Activated B cell treated with CpG ODN at 0.5 μM for 24 hours (primary cell): ENCODE results near the gene CAD. TPM values are rescaled to one million over a fixed set of nuclear protein-coding genes. Genes with fewer than 3 reads are reported as not detected.

Experiments used
- ATAC-seq: fragments of 200-7000 bp; cut with Tn5 transposase; one replicate; pipeline ENCODE4 v1.10.0; 2021; ENCODE audit warnings: low read depth, mild to moderate bottlenecking, moderate library complexity
- CTCF ChIA-PET: fragments of 350-600 bp; sonication (Branson Sonifier 250); formaldehyde crosslinking; loops from one replicate; lab custom pipeline; 2021; ENCODE audit warnings: antibody characterized with exemption; lab: Charles Lee
- POLR2A ChIA-PET: fragments of 350-600 bp; sonication (Branson Sonifier 250); formaldehyde crosslinking; loops from one replicate; lab custom pipeline; 2021; ENCODE audit warnings: antibody characterized with exemption; lab: Charles Lee
- DNase-seq: peaks from one replicate; pipeline ENCODE4 v3.0.0; 2022
- H3K27ac Mint-ChIP-seq: one replicate; pipeline ENCODE4 v1.8.0; 2020; ENCODE audit warnings: mixed read lengths
- H3K27me3 Mint-ChIP-seq: one replicate; pipeline ENCODE4 v1.8.0; 2021; ENCODE audit warnings: mixed read lengths
- H3K36me3 Mint-ChIP-seq: one replicate; pipeline ENCODE4 v1.8.0; 2021; ENCODE audit warnings: low read depth, mixed read lengths
- H3K4me1 Mint-ChIP-seq: one replicate; pipeline ENCODE4 v1.8.0; 2021; ENCODE audit warnings: mixed read lengths
- H3K4me3 Mint-ChIP-seq: one replicate; pipeline ENCODE4 v1.8.0; 2020; ENCODE audit warnings: mild to moderate bottlenecking, mixed read lengths
- H3K9me3 Mint-ChIP-seq: one replicate; pipeline ENCODE4 v1.8.0; 2020; ENCODE audit warnings: mixed read lengths
- intact Hi-C: fragments of 100-400 bp; cut with micrococcal nuclease; formaldehyde crosslinking; loops from one replicate; pipeline ENCODE4 v1.15.1; 2024
- total RNA-seq: library from RNA; stranded (reverse); gene quantifications from 2 replicates; pipeline ENCODE4 v1.2.3, GENCODE V29; 2022
- TF ChIP-seq, protein P1 (sequence below): fragments of 200-600 bp; IDR thresholded peaks from one replicate; pipeline ENCODE4 v1.8.0; 2022; ENCODE audit warnings: antibody characterized with exemption, mild to moderate bottlenecking

Gene CAD
- total RNA-seq, 1 donor from 2014 or later, result 64.1 TPM

DNA sequence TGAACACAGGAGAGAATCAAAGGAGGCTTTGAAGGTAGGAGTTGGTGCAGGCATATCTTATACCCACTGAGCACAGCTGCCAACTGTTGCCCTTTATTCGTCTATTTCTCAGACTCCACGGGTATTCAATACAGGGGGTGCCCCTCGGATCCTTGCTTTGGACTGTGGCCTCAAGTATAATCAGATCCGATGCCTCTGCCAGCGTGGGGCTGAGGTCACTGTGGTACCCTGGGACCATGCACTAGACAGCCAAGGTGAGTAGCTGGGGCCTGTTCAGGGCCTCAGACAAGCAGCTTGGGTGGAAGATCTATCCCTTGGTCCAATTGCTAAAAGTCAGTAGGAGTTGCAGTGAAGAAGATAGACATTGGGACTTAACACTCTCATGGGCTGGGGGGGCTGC is 5.2 kb downstream of the CAD start:
- DNase-seq, result no peak
- Mint-ChIP-seq H3K27ac (no peak overlapping the region), H3K4me3 (no peak overlapping the region), H3K27me3 (no peaks in the 10 kb centered on the region), H3K4me1 (peaks cover 18% of the 10 kb centered on the region), H3K36me3 (peaks cover 73% of the 10 kb centered on the region), H3K9me3 (no peaks in the 10 kb centered on the region)
- TF ChIP-seq, protein P1, sequence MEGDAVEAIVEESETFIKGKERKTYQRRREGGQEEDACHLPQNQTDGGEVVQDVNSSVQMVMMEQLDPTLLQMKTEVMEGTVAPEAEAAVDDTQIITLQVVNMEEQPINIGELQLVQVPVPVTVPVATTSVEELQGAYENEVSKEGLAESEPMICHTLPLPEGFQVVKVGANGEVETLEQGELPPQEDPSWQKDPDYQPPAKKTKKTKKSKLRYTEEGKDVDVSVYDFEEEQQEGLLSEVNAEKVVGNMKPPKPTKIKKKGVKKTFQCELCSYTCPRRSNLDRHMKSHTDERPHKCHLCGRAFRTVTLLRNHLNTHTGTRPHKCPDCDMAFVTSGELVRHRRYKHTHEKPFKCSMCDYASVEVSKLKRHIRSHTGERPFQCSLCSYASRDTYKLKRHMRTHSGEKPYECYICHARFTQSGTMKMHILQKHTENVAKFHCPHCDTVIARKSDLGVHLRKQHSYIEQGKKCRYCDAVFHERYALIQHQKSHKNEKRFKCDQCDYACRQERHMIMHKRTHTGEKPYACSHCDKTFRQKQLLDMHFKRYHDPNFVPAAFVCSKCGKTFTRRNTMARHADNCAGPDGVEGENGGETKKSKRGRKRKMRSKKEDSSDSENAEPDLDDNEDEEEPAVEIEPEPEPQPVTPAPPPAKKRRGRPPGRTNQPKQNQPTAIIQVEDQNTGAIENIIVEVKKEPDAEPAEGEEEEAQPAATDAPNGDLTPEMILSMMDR, result no peak
- ATAC-seq, result no peak
- intact Hi-C loops, result no loop called here
- ChIA-PET POLR2A (no interaction called here), CTCF (no interaction called here)

DNA sequence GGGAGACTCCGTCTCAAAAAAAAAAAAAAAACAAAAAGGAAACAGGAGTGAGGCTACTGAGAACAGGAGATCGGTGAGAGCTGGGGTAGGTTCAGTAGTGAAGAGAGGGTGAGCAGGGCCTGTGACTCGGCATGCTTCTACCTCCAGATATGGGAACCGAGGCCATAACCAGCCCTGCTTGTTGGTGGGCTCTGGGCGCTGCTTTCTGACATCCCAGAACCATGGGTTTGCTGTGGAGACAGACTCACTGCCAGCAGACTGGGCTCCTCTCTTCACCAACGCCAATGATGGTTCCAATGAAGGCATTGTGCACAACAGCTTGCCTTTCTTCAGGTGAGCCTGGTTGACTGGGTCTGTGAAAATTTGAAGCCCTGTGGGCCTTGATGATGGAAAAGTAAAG is 6.2 kb downstream of the CAD start:
- H3K4me1 Mint-ChIP-seq, result peaks cover 8% of the 10 kb centered on the region
- intact Hi-C loops, result no loop called here
- peaks cover 81% of the 10 kb centered on the region for H3K36me3 Mint-ChIP-seq
- H3K27me3 Mint-ChIP-seq, result no peaks in the 10 kb centered on the region
- TF ChIP-seq, protein P1, result no peak
- ATAC-seq (no peak), DNase-seq (no peak)
- CTCF ChIA-PET, result no interaction called here
- H3K9me3 Mint-ChIP-seq, result no peaks in the 10 kb centered on the region
- no peak overlapping the region for H3K4me3 Mint-ChIP-seq
- H3K27ac Mint-ChIP-seq, result no peak overlapping the region
- POLR2A ChIA-PET, result interaction anchor here (0.7 kb wide), 1 partner anchor 30 kb away, joined by 5 read pairs; no protein-coding TSS in a partner anchor

DNA sequence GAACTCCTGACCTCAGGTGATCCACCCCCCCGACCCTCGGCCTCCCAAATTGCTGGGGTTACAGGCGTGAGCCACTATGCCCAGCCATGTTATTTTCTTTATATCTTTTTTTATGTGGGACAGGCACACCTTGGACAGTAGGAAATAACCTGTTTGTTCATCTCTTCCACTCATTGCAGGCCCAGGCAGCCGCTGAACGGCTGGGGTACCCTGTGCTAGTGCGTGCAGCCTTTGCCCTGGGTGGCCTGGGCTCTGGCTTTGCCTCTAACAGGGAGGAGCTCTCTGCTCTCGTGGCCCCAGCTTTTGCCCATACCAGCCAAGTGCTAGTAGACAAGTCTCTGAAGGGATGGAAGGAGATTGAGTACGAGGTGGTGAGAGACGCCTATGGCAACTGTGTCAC is 8.4 kb downstream of the CAD start:
- H3K9me3 Mint-ChIP-seq, result no peaks in the 10 kb centered on the region
- H3K27ac Mint-ChIP-seq, result no peak overlapping the region
- intact Hi-C loops, result no loop called here
- peaks cover 79% of the 10 kb centered on the region for H3K36me3 Mint-ChIP-seq
- DNase-seq (no peak), ATAC-seq (no peak)
- no peak overlapping the region for H3K4me3 Mint-ChIP-seq
- TF ChIP-seq, protein P1, result no peak
- POLR2A ChIA-PET, result no interaction called here
- no peaks in the 10 kb centered on the region for H3K27me3 Mint-ChIP-seq
- CTCF ChIA-PET, result no interaction called here
- H3K4me1 Mint-ChIP-seq, result no peaks in the 10 kb centered on the region

DNA sequence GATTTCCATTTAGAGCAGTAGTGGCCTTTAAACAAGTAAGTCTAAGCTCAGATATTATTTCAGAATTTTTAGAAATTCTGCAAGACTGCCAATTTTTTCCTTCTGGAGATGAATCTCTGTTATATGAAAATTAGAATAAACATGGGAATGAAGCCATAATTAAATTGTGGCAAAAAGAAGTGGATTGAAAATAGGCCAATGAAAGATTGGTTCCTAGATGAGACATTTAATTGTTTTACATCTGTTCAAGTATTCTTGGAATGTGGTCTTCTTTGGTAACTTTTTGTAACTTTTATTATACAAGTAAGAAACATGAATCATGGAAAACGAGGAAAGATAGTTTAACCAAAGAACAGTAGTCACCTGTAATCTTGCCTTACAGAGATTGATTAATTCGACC is 10.3 kb downstream of the CAD start:
- ATAC-seq, result no peak
- no peak overlapping the region for H3K4me3 Mint-ChIP-seq
- POLR2A ChIA-PET, result no interaction called here

DNA sequence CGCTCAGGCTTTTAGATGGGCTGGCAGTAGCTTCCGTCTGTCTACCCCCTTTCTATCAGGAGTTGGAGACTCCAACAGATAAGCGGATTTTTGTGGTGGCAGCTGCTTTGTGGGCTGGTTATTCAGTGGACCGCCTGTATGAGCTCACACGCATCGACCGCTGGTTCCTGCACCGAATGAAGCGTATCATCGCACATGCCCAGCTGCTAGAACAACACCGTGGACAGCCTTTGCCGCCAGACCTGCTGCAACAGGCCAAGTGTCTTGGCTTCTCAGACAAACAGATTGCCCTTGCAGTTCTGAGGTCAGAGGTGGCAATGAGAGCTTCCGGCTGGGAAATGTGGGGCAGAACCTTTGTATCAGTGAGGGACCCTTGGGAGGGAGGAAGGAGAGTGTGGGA is 14.8 kb downstream of the CAD start:
- Mint-ChIP-seq H3K4me3 (no peak overlapping the region), H3K4me1 (no peaks in the 10 kb centered on the region), H3K27ac (no peak overlapping the region), H3K36me3 (peaks cover 83% of the 10 kb centered on the region), H3K9me3 (no peaks in the 10 kb centered on the region), H3K27me3 (no peaks in the 10 kb centered on the region)
- TF ChIP-seq, protein P1, result no peak
- POLR2A ChIA-PET, result no interaction called here
- CTCF ChIA-PET, result interaction anchor here (1.0 kb wide), 1 partner anchor 48 kb away, joined by 3 read pairs; no protein-coding TSS in a partner anchor
- ATAC-seq (no peak), DNase-seq (no peak)
- intact Hi-C loops, result no loop called here

More for the DNA sequence above, 10.3 kb downstream of the CAD start:
- Mint-ChIP-seq H3K27ac (no peak overlapping the region), H3K9me3 (no peaks in the 10 kb centered on the region), H3K27me3 (no peaks in the 10 kb centered on the region), H3K4me1 (no peaks in the 10 kb centered on the region), H3K36me3 (peaks cover 82% of the 10 kb centered on the region)
- intact Hi-C loops, result no loop called here
- CTCF ChIA-PET, result no interaction called here
- TF ChIP-seq, protein P1, result no peak
- no peak for DNase-seq
